SK-N-SH (cell line): ENCODE results near the gene TRMT112. TPM values are rescaled to one million over a fixed set of nuclear protein-coding genes. Genes with fewer than 3 reads are reported as not detected.

Source experiments
- EP300 ChIP-seq, 2 experiments: IDR thresholded peaks; 2 replicates each; pipeline versions ENCODE4 v1.4.0 to v1.6.1; 2012; ENCODE audit warnings: borderline replicate concordance in 1 of 2, low read depth in 1 of 2, low read length in 1 of 2
- EZH2phosphoT487 ChIP-seq: fragments of 200-600 bp; sonication (generic); IDR thresholded peaks from 2 replicates; pipeline ENCODE4 v1.6.1; 2017; ENCODE audit warnings: low read depth, mixed run types, mild to moderate bottlenecking, antibody characterized with exemption, moderate library complexity, borderline replicate concordance
- FOSL2 ChIP-seq: IDR thresholded peaks from 2 replicates; pipeline ENCODE4 v1.4.0; 2012; ENCODE audit warnings: low read depth, mild to moderate bottlenecking, moderate library complexity, borderline replicate concordance
- FOXJ3 ChIP-seq: sonication (generic); formaldehyde crosslinking; IDR thresholded peaks from 2 replicates; pipeline ENCODE4 v1.5.1; 2020; ENCODE audit warnings: mild to moderate bottlenecking, missing genetic modification reagents
- MEF2A ChIP-seq: IDR thresholded peaks from 2 replicates; pipeline ENCODE4 v1.4.0; 2012; ENCODE audit warnings: low read depth, borderline replicate concordance
- MXI1 ChIP-seq: IDR thresholded peaks from 2 replicates; pipeline ENCODE4 v1.6.1; 2012; ENCODE audit warnings: mild to moderate bottlenecking, low read depth, low read length, improper control_type of control experiment
- NFIC ChIP-seq: IDR thresholded peaks from 2 replicates; pipeline ENCODE4 v1.4.0; 2012; ENCODE audit warnings: borderline replicate concordance
- NRF1 ChIP-seq: IDR thresholded peaks from 2 replicates; pipeline ENCODE4 v1.6.1; 2012; ENCODE audit warnings: low read depth, mild to moderate bottlenecking, low read length
- RAD21 ChIP-seq: IDR thresholded peaks from 2 replicates; pipeline ENCODE4 v1.6.1; 2012; ENCODE audit warnings: mild to moderate bottlenecking, low read length
- RXRA ChIP-seq: IDR thresholded peaks from 2 replicates; pipeline ENCODE4 v1.4.0; 2012; ENCODE audit warnings: low read depth, mild to moderate bottlenecking, borderline replicate concordance
- SIN3A ChIP-seq: IDR thresholded peaks from 2 replicates; pipeline ENCODE4 v1.6.1; 2012; ENCODE audit warnings: low read depth, mild to moderate bottlenecking, low read length, moderate library complexity, borderline replicate concordance
- SMC3 ChIP-seq: IDR thresholded peaks from 2 replicates; pipeline ENCODE4 v1.6.1; 2012; ENCODE audit warnings: low read depth, low read length, improper control_type of control experiment
- TCF12 ChIP-seq: IDR thresholded peaks from 2 replicates; pipeline ENCODE4 v1.4.0; 2012
- polyA plus RNA-seq, 3 experiments: library from polyadenylated mRNA; depleted of rRNA; stranded (reverse); fragments of >200 nt; gene quantifications; 2 replicates each; pipeline ENCODE4 v1.2.3, GENCODE V29; 2012
- TF ChIP-seq, protein P1 (sequence below): fragments of 200-600 bp; sonication (generic); IDR thresholded peaks from 2 replicates; pipeline ENCODE4 v1.6.1; 2017; ENCODE audit warnings: antibody characterized with exemption, mild to moderate bottlenecking, moderate library complexity
- TF ChIP-seq, protein P2 (sequence below): IDR thresholded peaks from 2 replicates; pipeline ENCODE4; 2012
- TF ChIP-seq, protein P3 (sequence below): IDR thresholded peaks from 2 replicates; pipeline ENCODE4 v1.4.0; 2012; ENCODE audit warnings: low read depth

TRMT112 gene
- polyA plus RNA-seq, 1 of the 3 experiments (the other 2 are of a cell fraction), result 699 TPM

DNA sequence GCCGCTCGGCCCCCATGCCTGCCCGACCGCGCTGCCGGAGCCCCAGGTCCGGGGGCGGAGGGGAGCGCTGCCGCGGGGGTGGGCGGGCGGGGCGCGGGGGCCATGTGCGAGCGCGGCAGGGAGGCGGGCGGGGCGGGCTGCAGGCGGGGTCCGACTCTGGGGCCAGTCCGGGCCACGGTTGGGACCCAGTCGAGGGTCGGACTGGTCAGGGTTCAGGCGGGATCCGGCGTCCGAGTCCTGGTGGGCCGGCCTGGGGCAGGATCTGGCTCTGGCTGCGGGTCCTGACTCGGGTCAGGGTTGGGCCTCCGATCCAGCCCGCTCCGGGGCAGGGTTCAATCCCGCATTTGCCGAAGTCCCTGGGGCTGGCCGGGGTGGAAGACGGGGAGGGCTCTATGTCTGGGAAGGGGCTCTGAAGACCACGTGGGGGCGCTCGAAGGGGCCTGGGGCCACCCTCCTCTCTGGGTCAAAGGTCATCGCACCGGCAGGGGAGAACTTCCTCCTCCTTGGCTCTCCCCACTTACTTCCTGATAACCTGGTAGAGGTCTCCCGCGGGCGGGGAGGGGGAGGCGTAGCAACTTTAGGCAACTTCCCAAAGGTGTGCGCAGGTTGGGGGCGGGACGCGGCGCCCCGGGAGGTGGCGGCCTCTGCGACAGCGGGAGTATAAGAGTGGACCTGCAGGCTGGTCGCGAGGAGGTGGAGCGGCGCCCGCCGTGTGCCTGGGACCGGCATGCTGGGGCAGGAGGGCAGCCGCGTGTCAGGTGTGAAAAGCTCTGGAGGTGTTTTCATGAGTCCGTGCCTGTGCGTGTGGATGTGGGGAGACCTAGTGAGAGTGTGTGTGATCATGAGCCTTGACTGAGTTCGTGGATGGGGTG is 11.4 kb downstream of the TRMT112 start (continued):
- TF ChIP-seq NFIC (no peak), SIN3A (peak; percentile 73; the same call in 1 of the 2 replicates), SMC3 (peak; percentile 26; the same call in 1 of the 2 replicates), NRF1 (no peak), FOXJ3 (CRISPR knock-in tag) (no peak), MEF2A (no peak), TCF12 (no peak), RXRA (no peak), EZH2phosphoT487 (no peak), MXI1 (peak; percentile 66), EP300 (IDR thresholded peaks at IDR 0.05; ENCODE audit: borderline replicate concordance in 1 of 2, low read depth in 1 of 2, low read length in 1 of 2) (no peak), FOSL2 (no peak), RAD21 (0 out of 2 replicates have a peak, but pooled peaks have one; percentile 9)
- TF ChIP-seq, protein P1, sequence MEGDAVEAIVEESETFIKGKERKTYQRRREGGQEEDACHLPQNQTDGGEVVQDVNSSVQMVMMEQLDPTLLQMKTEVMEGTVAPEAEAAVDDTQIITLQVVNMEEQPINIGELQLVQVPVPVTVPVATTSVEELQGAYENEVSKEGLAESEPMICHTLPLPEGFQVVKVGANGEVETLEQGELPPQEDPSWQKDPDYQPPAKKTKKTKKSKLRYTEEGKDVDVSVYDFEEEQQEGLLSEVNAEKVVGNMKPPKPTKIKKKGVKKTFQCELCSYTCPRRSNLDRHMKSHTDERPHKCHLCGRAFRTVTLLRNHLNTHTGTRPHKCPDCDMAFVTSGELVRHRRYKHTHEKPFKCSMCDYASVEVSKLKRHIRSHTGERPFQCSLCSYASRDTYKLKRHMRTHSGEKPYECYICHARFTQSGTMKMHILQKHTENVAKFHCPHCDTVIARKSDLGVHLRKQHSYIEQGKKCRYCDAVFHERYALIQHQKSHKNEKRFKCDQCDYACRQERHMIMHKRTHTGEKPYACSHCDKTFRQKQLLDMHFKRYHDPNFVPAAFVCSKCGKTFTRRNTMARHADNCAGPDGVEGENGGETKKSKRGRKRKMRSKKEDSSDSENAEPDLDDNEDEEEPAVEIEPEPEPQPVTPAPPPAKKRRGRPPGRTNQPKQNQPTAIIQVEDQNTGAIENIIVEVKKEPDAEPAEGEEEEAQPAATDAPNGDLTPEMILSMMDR, result peak; percentile 52
- TF ChIP-seq, protein P2, sequence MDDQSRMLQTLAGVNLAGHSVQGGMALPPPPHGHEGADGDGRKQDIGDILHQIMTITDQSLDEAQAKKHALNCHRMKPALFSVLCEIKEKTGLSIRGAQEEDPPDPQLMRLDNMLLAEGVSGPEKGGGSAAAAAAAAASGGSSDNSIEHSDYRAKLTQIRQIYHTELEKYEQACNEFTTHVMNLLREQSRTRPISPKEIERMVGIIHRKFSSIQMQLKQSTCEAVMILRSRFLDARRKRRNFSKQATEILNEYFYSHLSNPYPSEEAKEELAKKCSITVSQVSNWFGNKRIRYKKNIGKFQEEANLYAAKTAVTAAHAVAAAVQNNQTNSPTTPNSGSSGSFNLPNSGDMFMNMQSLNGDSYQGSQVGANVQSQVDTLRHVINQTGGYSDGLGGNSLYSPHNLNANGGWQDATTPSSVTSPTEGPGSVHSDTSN, result no peak
- TF ChIP-seq, protein P3, sequence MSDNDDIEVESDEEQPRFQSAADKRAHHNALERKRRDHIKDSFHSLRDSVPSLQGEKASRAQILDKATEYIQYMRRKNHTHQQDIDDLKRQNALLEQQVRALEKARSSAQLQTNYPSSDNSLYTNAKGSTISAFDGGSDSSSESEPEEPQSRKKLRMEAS, result peak; percentile 44; the same call in 1 of the 2 replicates
